Cerebellar nuclear complex (tissue), 1 donor: ENCODE data around the gene ADGRB2.

Experiments used
- DNase-seq, 2 experiments: peaks; one replicate each; lab custom pipeline; 2025; lab: John Stamatoyannopoulos, UW

Gene ADGRB2

GRCh38 chr1:31765041-31765467 is 914 bp upstream of the ADGRB2 start:
- no peak for DNase-seq

DNA sequence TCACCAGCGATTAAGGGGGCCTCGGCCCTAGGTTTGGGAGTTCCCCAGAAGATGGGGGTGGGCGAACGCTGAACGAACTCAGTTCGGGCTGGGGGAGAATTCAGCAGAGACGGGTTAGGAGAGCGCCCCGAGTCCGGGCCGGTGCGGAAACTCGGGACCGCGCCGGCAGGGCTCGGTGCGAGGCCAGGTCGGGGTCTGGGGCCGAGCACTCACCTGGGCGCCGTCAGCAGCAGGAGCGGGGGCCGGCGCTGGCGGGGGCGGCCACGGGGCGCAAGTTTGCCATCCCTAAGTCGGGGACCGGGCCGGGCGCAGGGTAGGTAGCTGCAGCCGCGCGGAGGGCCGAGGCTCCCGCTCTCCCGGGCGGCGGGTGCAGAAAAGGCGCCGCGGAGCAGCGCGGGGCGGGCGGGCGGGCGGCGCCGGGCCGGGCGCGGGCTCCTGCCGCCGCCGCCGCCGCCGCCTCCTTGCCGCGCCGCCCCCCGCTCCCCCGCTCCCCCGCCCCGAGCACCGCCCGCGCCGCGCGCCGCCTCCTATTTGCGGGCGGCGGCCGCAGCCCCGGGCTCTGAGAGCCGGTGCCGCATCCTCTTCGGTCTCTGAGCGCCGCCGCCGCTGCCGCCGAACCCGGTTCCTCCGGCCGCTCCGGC is 349 bp downstream of the ADGRB2 start:
- no peak for DNase-seq

DNA sequence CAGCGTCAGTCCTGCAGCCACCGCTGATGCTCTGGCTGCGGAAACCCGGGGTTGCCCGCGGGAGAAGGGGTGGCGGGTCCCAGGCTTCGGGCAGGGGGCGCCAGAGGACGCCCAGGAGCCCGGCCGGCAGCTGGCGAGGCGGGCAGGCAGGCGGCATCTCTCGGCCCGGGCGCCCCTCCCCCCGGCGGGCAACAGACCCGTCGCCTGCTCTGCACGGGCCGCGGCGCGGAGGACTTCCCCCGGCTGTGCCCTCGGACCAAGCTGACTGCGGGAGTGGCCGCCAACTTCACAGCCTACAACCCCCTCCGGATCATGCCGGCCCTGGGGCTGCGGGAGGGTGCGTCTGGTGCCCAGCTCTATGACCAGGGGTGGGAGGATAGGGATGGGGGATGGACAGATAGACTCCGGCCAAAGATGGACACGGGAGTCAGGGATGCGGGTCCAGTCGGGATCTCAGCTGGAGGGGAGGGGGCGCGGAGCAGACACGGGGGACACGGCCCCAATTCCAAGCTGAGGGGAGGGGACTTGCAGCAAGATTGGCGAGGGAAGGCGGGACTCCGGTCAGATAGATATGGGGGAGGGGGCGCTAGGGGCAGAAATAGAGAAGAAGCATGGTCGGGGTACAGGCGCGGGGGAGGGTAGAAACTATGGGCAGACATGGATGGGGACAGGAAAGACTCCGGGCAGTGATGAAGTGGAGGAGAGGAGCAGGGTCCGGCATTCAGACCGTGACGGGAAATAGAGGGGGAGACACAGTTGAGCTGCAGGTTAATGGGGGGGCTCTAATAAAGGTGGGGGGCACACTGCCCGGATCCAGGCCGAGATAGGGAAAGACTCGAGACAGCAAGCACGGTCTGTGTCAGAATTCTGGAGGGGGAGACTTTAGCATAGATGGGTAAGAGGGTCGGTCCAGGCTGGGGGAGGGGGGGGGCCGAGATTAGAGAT is 1.1 kb downstream of the ADGRB2 start:
- DNase-seq: no peak

- DNase-seq: no peak
Observed at GRCh38 chr1:31762323-31762722, 1.8 kb downstream of the ADGRB2 start.

- no peak for DNase-seq
Observed at GRCh38 chr1:31761883-31762282, 2.3 kb downstream of the ADGRB2 start.

DNA sequence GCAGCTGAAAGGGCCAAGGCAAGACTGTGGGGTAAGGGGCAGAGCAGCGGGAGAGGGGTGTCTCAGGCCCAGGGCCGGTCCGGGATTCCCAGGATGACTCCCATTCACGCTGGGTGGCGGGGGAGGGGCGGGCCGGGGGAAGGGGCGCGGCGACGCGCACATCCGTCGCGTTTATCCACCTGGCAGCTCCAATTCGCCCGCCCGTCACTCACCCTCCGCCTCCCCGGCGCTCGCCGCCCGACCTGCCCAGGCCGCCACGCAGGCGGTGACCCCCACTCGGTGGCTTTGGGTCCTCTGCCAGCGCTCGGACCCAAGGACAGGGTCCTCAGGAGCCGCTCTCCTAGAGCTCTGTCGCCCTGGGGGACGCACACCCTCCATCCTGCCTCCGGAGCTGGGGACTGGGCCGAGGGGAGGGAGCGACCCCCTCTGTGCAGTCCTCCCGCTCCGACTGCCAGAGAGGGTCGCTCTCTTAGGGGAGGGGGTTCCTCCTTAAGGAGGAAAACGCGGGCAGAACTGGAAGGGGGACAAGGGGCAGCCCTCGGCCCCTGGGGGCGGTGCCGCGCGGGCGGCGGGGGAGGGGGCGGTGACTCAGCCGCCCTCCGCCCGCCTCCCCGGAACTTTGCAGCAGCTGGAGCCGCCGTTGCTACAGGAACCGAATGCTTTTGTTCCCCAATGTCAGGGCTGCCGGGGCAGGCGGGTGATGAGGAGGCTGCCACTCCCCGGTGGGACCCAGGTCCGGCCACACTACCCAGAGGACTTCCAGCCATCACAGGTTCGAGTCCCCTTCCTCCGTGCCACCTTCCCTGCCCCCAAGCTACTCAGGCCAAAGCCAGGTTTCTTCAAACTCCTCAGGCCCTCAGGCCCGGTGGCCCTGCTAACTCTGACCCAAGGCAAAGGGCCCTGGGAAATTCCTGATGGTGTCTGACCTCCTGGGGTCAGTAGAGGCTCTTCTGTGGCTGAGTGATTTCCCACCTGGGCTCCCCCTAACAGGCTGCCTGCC is 3.4 kb downstream of the ADGRB2 start:
- no peak for DNase-seq

DNA sequence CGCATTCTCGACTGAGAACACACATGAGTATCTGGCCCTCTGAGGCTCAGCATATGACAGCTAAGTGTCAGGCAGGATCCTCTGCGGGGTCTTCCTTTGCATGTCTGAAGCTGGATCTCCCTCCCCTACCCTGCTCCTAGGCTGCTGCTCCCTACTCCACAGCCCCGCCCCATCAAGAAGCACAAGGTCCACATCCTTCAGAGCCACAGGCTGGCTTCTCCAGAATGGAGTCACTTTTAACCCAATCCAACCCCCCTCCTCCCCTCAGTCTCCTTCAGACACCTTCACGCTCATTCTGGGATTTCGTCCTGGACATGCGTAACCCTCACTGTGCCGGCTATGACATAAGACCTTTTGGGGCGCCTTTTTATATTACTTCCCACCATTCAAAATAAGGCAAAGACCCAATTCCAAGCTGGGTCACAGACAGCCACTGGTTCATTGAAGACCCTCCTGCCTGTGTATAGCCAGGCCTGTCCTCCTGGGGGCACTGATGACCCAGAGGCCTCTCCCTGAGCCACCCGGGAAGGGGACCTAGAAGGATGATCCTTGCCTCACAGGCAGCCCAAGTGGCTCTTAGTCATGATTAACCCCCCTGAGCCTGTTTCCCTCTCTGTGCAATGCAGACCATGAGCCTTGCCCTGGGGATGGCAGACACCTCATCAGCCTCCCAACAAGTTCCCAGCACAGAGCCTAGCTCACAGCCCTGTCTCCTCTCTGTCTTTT is 4.7 kb downstream of the ADGRB2 start:
- no peak for DNase-seq

GRCh38 chr1:31758823-31759222 is 5.3 kb downstream of the ADGRB2 start:
- no peak for DNase-seq

GRCh38 chr1:31757989-31758388 is 6.2 kb downstream of the ADGRB2 start:
- DNase-seq: no peak

- no peak for DNase-seq
Observed at GRCh38 chr1:31757204-31757679, 6.9 kb downstream of the ADGRB2 start.

GRCh38 chr1:31756578-31756977 is 7.6 kb downstream of the ADGRB2 start:
- DNase-seq: no peak

DNA sequence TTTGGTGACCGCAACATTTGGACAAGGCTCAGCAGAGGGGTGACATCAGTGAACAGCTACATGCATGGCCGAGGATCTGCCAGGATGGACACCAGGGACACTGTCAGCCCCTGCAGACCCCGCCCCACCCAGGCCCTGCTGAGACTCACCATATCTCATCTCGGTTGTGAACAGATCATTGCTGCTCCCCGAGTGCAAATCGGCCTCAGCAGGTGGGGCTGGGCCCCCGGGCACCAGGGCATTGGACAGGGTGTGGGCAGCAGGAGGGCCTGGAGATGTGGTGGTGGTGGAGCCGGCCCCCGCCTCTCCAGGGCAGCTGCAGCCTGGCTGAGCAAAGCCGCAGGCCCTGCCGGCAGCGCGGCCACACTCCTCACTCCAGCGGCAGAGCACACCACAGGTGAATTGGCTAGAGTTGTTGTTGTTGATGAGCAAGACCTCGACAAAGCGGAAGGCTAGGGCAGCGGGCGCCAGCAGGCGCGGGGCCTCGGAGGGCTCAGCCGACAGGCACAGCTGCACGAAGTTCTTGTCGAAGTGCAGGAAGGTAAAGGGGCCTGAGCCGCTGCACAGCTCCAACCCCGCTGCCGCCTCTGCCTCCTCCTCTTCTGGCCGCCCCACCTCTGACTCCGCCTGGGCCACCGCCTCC is 8.2 kb downstream of the ADGRB2 start:
- no peak for DNase-seq

DNA sequence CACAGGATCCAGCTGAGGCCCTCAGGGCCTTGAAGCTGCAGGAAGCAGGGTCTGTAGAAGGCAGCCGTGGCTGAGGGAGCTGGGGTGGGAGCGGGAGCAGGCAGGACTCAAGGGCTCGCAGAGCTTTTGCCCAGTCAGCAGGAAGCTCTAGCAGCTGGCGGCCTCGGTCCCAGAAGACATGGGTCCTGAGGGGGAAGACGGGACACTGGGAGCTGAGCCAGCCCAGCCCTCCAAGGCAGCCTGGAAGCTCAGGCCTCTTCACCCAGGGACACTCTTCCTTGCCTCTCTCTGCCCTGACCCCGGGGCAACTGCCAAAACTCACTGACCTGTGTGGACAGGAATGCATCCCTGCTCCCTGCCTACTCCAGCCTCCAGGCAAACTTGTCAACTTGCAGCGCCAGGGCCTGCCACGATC is 8.9 kb downstream of the ADGRB2 start:
- DNase-seq: no peak

DNA sequence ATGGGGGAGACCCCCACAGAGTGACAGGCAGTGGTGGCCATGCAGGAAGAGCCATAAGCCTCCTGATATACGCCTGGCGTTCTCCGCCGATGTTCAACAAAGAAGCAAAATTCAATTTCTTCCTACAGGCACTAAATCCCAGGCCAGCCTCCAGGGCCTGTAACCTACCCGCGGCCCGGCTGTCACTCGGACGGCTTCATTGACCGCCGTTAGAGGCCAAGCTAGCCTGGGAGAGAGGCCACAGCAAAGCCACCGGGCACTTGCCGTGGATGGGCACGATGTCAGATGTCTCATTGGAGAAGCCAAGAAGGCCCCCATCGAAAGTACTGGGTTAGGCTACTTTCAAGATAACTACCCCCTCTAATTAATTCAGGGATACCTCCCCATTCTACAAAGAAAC is 9.7 kb downstream of the ADGRB2 start:
- no peak for DNase-seq

DNA sequence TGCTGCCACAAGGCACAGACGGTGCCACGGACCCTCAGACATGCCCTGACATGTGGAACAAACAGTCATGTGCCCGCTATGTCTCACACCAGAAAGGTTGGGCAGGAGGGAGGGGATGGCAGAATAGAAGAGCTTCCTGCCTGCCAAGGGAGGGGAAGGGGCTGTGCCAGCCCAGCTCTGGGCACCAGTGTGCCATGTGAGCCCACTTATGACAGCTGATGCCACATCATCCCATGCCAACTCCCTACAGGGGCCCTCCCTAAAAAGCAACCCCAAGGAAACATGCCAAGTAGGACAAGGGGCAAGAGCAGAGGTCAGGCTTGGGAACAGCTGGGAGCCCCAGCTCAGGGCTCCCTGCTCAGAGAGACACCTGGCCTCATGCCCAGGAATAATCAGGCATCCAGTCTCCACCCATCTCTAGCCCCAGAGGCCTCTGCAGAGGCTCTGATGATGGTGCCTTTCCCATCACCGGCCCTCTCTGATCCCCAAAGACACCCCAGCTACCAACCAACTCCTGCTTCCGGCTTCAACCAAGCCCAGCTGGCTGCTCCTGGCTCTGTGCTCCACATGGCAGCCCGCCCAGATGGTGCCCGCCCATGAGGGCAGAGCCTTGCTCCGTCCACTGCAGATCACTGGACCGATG is 10.3 kb downstream of the ADGRB2 start:
- peak in 1 of 2 experiments; percentile 35 for DNase-seq

GRCh38 chr1:31752952-31753475 is 11.1 kb downstream of the ADGRB2 start:
- DNase-seq: no peak

DNA sequence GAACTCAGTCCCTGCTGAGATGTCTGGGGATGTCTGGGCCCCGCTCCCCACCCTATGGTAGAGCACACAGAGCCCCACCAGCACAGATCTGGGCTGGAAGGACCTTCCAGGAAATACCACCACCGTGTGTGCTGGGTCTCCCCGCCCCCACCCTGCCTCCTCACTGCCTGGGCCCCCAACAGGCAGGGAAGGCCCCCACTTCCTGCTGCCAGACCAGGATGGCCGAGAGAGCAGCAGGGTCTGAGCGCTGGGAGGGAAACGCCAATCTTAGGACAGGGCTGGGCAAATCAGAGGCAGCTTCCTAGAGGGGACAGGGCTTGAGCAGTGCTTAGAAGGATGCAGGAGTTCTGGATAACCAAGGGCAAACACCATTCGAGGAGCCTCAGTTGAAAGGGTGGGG is 11.9 kb downstream of the ADGRB2 start:
- DNase-seq: no peak

DNA sequence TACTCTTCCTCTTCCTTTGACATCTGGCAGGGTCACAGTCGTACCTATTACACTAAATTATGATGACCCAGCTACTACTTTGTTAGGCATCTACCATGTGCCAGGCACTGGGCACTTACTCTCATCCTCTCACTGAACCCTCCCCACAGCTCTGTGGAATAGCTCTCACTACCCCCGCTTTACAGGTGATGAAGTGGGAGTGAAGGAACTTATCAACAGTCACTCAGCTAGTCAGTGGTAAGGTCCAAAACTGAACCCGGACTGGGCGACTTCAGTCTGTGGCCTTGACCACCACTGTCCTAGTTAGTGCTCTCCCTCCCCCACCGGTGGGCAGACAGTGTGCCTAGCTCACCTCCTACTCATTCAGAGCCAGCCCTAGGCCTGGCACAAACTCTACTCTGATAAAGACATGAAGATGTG is 12.3 kb downstream of the ADGRB2 start:
- no peak for DNase-seq

- no peak for DNase-seq
Observed at GRCh38 chr1:31750858-31751510, 13.2 kb downstream of the ADGRB2 start.
